Spinal cord (tissue), 10 donors: Measurements from ENCODE around the gene SHANK3. TPM values are rescaled to one million over a fixed set of nuclear protein-coding genes. Genes with fewer than 3 reads are reported as not detected.
A peak's percentile ranks its signal among the peaks of the same experiment; 100 is the strongest.

Source experiments
- DNase-seq, 6 donors: peaks; one replicate each; pipeline versions ENCODE4 v3.0.0 to v3.0.0-alpha.2; 2013 to 2015; ENCODE audit warnings: low spot score in 6 of 6, low read depth in 4 of 6
- H3K27ac ChIP-seq: one replicate; pipeline ENCODE4 v1.5.1; 2013; ENCODE audit warnings: low read depth, low read length, control low read depth
- H3K27me3 ChIP-seq: one replicate; pipeline ENCODE4 v1.6.1; 2013; ENCODE audit warnings: low read length; ENCODE audit not compliant: control insufficient read depth, insufficient read depth
- H3K36me3 ChIP-seq: one replicate; pipeline ENCODE4 v1.6.1; 2013; ENCODE audit warnings: low read length; ENCODE audit not compliant: control insufficient read depth, insufficient read depth
- H3K4me1 ChIP-seq: one replicate; pipeline ENCODE4 v1.6.1; 2013; ENCODE audit warnings: low read length; ENCODE audit not compliant: control insufficient read depth, insufficient read depth
- H3K4me3 ChIP-seq: one replicate; pipeline ENCODE4 v1.5.1; 2013; ENCODE audit warnings: low read depth, low read length, control low read depth
- H3K9me3 ChIP-seq: one replicate; pipeline ENCODE4 v1.6.1; 2013; ENCODE audit warnings: low read length; ENCODE audit not compliant: control insufficient read depth, insufficient read depth
- WGBS: methylation state at CpG from one replicate; pipeline ENCODE4 v1.1.5; 2013; ENCODE audit warnings: missing lambda C conversion rate; ENCODE audit not compliant: insufficient coverage; 5-methylcytosine and 5-hydroxymethylcytosine counted together
- polyA plus RNA-seq, 2 donors: library from polyadenylated mRNA; unstranded; fragments of 120-200 nt; gene quantifications; one replicate each; pipeline ENCODE4 v1.2.1, GENCODE V29; 2013; ENCODE audit not compliant: insufficient read length in 2 of 2
- total RNA-seq, 2 donors: library from RNA; depleted of rRNA in 1 of 2; stranded (reverse); fragments of 120-200 nt in 1 of 2; fragments of >200 nt in 1 of 2; gene quantifications; one replicate each; pipeline versions ENCODE4 v1.2.3 to v1.2.4, GENCODE V29; 2013 to 2014
- donor health status: healthy.

The SHANK3 gene
- total and polyA plus RNA-seq, 4 donors, result 7.5 to 38.5 (median 20.2) TPM

DNA sequence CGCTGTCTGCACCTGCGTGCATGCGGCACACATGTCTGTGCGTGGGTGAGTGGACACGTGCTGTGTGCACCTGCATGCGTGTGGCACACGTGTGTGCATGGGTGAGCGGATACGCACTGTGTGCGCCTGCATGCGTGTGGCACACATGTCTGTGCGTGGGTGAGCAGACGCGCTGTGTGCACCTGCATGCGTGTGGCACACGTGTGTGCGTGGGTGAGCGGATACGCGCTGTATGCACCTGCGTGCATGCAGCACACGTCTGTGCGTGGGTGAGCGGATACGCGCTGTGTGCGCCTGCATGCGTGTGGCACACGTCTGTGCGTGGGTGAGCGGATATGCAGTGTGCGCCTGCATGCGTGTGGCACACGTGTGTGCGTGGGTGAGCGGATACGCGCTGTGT lies 38.3 kb downstream of the SHANK3 start:
- H3K4me1 ChIP-seq, result peaks cover 58% of the 10 kb centered on the region

DNA sequence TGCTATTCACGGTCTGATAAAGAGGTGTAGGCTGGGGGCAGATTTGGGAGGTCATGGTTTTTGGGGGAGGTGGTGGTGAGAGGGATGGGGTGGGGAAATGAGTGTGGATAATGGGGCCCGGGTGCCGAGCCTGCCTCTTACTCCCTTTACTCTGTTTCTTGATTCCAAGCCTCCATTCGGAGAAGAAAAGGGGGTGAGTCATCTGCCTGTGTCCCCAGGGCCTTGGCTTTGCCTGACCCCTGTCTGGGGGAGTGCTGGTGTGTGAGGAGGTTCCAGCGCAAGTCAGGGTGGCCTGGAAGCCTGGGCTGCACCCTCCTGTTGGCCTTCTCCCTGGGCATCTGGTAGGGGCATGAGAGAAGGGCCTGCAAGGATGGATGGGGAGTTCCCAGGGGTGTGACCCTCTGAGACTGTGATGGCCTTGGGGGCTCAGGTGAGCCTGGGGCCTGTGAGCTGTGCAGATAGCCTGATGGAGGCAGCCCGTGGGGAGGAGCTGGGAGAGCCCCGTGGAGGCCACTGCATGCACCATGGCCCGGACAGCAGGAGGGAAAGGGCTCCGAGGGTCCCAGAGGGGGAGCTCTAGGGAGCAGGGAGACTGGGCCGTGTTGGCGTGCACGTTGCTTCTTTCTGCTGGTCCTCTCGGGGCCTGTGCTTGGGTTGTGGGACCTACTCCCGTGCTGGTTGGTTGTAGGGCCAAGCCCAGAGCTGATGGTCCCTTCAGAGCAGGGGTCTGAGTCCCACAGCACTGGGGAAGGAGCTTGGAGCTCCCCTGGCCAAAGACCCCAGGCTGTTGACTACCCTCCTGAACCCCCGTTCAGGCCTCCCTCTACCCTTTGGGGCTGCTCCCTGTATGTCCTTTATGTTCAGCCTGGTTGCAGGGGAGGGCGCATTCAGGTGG lies 39.1 kb downstream of the SHANK3 start:
- 88% methylated on average over 13 of the region's 16 CpGs for WGBS
- DNase-seq, result no peak
- H3K36me3 ChIP-seq, result peaks cover 60% of the 10 kb centered on the region
- no peaks in the 10 kb centered on the region for H3K27me3 ChIP-seq
- H3K4me1 ChIP-seq, result peaks cover 50% of the 10 kb centered on the region
- H3K4me3 ChIP-seq, result no peak overlapping the region
- H3K27ac ChIP-seq, result no peak overlapping the region
- no peaks in the 10 kb centered on the region for H3K9me3 ChIP-seq

More for the DNA sequence above, 38.3 kb downstream of the SHANK3 start:
- no peaks in the 10 kb centered on the region for H3K27me3 ChIP-seq
- H3K36me3 ChIP-seq, result peaks cover 60% of the 10 kb centered on the region
- no peak overlapping the region for H3K4me3 ChIP-seq
- no peak overlapping the region for H3K27ac ChIP-seq
- no peaks in the 10 kb centered on the region for H3K9me3 ChIP-seq
- DNase-seq, result no peak
- 97% methylated on average over 38 of the region's 38 CpGs for WGBS

DNA sequence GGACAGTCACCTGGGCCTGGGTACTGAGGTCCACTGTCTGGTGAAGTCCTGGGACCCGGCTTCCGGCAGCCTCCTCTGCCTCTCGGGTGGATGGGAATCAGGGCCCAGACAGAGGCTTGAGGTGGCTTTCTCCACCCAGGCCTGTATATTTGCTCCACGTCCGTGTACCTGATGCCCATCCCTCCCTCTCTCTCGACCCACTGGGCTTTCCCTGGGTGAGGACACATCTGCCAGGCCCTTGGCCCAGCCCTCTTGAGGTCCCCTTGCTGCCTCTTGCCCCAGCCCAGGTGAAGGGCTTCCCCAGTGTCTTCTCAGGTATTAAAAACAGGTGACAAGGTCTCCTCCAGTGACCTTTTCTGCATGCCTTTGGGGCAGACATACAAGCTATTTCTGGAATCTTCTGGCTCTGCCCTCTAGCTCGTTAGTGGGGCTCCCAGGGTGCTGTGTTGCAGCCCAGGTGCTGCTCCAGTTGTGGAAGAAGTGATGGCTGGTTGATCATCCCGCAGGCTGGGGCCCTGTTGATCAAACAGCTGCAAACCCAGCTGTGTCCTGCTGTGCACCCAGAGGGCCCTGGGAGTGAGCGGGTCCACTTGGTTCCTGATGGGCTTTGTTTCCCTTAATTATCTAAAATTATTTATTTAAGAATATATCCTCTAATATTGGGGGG lies 39.9 kb downstream of the SHANK3 start:
- DNase-seq, result no peak
- Histone ChIP-seq H3K36me3 (peaks cover 65% of the 10 kb centered on the region), H3K27me3 (no peaks in the 10 kb centered on the region), H3K9me3 (no peaks in the 10 kb centered on the region), H3K4me1 (peaks cover 50% of the 10 kb centered on the region), H3K4me3 (no peak overlapping the region), H3K27ac (no peak overlapping the region)
- WGBS, result 88% methylated on average over 7 of the region's 9 CpGs

DNA sequence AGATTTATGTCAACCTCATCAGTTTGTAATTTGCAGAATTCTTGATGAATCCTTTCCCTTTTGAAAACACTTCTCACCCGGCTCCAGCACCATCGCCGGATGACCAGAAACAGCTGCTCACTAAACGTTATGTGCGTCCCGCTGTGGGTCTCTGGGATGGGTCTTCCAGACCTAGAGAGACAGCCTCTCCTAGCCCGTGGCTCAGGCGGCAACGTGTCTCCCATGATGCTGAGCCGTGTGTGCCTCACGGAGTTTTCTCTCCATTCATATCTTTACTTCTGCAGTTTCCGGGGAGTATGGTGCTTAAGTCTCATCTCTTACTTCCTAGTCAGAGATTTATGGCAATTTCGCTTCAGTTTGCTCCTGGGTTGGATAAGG lies 40.4 kb downstream of the SHANK3 start:
- peaks cover 50% of the 10 kb centered on the region for H3K4me1 ChIP-seq
- no peaks in the 10 kb centered on the region for H3K9me3 ChIP-seq
- H3K4me3 ChIP-seq, result no peak overlapping the region
- no peak for DNase-seq
- 87% methylated on average over 6 of the region's 13 CpGs for WGBS
- no peaks in the 10 kb centered on the region for H3K27me3 ChIP-seq
- peak overlapping the region; percentile 49 for H3K27ac ChIP-seq
- H3K36me3 ChIP-seq, result peaks cover 70% of the 10 kb centered on the region

DNA sequence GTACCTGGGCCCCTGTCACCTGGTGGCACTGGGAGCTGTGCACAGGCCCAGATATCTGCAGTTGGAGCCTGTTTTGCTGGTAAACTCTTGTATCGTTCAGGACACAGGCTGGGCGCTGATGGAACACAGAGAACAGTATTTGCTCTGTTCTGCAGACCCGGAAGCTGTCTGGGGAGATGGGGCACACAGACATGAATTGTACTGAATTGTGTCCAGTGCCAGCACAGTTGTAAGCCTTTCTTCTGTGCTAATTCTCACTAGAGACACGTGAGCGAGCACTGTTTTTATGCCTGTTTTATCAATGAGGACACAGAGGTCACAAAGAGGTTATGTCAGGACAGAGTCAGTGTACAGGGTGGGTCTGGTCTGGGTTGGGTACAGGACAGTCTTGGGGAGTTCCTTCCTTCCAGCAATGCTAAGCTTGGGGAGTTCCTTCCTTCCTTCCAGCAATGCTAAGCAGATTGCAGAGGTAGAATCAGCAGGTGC lies 41.0 kb downstream of the SHANK3 start:
- H3K9me3 ChIP-seq, result no peaks in the 10 kb centered on the region
- H3K36me3 ChIP-seq, result peaks cover 73% of the 10 kb centered on the region
- H3K4me3 ChIP-seq, result no peak overlapping the region
- DNase-seq, result peak in 5 of 6 donors; percentile 21 to 78 (median 54)
- WGBS, result 66% methylated on average over 4 of the region's 5 CpGs
- peaks cover 50% of the 10 kb centered on the region for H3K4me1 ChIP-seq
- no peaks in the 10 kb centered on the region for H3K27me3 ChIP-seq
- H3K27ac ChIP-seq, result peak overlapping the region; percentile 50

DNA sequence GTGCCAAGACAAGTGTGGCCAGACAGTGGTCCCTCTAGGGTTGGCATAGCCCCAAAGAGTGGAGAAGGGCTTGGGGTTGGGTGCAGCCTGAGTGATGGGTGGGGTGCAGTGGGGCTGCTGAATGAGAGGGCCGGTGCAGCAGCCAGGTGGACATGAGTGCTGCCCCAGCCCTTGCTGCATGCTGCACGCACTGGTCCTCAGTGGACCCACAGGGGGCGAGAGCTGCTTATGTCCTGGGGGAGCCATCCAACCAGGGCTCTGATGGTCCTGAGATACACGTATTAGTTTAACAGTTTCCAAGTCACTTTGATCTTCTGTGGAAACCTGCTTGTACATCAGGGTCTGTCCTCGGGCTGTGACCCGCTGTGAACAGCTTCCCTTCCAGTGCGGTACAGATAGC lies 41.5 kb downstream of the SHANK3 start:
- H3K36me3 ChIP-seq, result peaks cover 74% of the 10 kb centered on the region
- DNase-seq, result no peak
- 87% methylated on average over 7 of the region's 7 CpGs for WGBS
- no peaks in the 10 kb centered on the region for H3K9me3 ChIP-seq
- no peak overlapping the region for H3K4me3 ChIP-seq
- H3K27ac ChIP-seq, result peak overlapping the region; percentile 50
- peaks cover 3% of the 10 kb centered on the region for H3K27me3 ChIP-seq
- peaks cover 51% of the 10 kb centered on the region for H3K4me1 ChIP-seq

DNA sequence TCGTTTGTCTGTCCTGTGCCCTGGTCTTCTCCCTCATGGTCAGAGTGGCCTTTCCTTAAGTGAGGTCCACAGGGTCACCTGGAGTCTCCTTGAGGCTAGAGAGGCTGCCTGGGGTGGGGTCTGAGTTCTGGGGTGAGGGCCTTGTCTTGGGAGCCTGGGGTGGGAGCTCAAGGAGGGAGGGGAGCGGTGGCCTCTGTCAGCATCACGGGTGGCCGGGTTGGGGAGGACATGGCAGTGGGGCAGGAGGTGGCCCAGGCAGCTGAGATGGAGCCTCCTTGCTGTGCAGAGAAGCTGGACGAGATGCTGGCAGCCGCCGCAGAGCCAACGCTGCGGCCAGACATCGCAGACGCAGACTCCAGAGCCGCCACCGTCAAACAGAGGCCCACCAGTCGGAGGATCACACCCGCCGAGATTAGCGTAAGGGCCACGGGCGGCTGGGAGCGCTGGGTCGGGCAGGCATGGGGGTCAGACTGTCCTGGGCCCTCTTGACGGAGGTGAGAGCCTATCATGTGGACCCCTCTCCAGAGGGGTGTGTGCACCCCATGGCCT lies 42.1 kb downstream of the SHANK3 start:
- Histone ChIP-seq H3K36me3 (peaks cover 74% of the 10 kb centered on the region), H3K27me3 (peaks cover 9% of the 10 kb centered on the region), H3K9me3 (no peaks in the 10 kb centered on the region), H3K4me3 (no peak overlapping the region), H3K4me1 (peaks cover 55% of the 10 kb centered on the region), H3K27ac (no peak overlapping the region)
- no peak for DNase-seq
- 94% methylated on average over 22 of the region's 22 CpGs for WGBS

DNA sequence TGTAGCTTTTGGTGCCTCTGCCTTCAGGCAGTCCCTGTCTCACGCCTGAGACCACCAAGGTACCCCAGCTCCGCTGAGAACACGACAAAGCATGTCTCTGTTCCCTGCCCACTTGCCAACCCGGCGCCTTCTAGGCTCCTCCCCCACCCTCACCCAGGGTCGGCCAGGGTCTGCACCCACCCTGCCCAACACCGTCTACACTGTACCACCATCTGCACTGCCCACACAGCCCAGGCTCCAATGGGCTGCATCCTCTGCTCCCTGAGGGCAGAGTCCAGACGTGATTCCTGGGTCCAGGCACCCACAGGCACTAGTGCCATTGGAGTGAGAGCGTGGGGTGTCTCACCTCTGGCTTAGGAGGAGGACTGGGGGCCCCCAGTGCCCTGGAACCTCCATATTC lies 42.6 kb downstream of the SHANK3 start:
- WGBS, result 93% methylated on average over 8 of the region's 9 CpGs
- H3K27ac ChIP-seq, result no peak overlapping the region
- peaks cover 72% of the 10 kb centered on the region for H3K36me3 ChIP-seq
- DNase-seq, result no peak
- no peaks in the 10 kb centered on the region for H3K9me3 ChIP-seq
- no peak overlapping the region for H3K4me3 ChIP-seq
- peaks cover 12% of the 10 kb centered on the region for H3K27me3 ChIP-seq
- H3K4me1 ChIP-seq, result peaks cover 57% of the 10 kb centered on the region

DNA sequence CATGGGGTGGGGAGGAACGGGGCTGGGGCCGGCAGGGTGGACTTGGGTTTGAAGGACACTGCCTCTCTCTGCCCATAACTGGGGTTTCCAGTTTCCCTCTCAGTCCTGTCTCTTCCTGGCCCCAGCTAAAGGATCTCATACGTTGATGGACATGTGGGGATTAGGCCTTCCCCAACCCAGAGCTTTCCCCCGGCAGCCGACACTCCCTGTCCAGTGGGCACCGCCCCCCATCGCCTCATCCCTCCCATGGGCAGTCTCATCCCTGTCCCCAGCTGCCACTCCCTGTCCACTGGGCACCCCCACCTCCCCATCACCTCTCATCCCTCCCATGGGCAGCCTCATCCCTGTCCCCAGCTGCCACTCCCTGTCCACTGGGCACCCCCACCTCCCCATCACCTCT lies 43.2 kb downstream of the SHANK3 start:
- 83% methylated on average over 4 of the region's 7 CpGs for WGBS
- Histone ChIP-seq H3K27ac (no peak overlapping the region), H3K27me3 (peaks cover 12% of the 10 kb centered on the region), H3K36me3 (peaks cover 68% of the 10 kb centered on the region), H3K4me3 (no peak overlapping the region), H3K9me3 (no peaks in the 10 kb centered on the region), H3K4me1 (peaks cover 54% of the 10 kb centered on the region)
- DNase-seq, result no peak
